KMS-11 (cell line): Measurements from ENCODE around the gene STUM.

Source experiments
- H2AFZ ChIP-seq: fragments of 200-600 bp; sonication (generic); 2 replicates; pipeline ENCODE4 v1.6.1; 2016; ENCODE audit warnings: antibody characterized with exemption, mixed run types, low read depth
- H3K27ac ChIP-seq: fragments of 200-600 bp; sonication (generic); 2 replicates; pipeline ENCODE4 v1.6.1; 2016; ENCODE audit warnings: mild to moderate bottlenecking, mixed run types
- H3K27me3 ChIP-seq: fragments of 200-600 bp; sonication (generic); 2 replicates; pipeline ENCODE4 v1.6.1; 2017; ENCODE audit warnings: mild to moderate bottlenecking, low read depth, mixed run types, moderate library complexity; ENCODE audit not compliant: insufficient read depth
- H3K36me3 ChIP-seq: fragments of 200-600 bp; sonication (generic); 2 replicates; pipeline ENCODE4 v1.6.1; 2017; ENCODE audit warnings: mild to moderate bottlenecking, mixed run types; ENCODE audit not compliant: insufficient read depth
- H3K4me1 ChIP-seq: fragments of 200-600 bp; sonication (generic); 2 replicates; pipeline ENCODE4 v1.6.1; 2016; ENCODE audit warnings: mild to moderate bottlenecking, low read depth, mixed run types; ENCODE audit not compliant: poor library complexity, severe bottlenecking
- H3K4me2 ChIP-seq: fragments of 200-600 bp; sonication (generic); 2 replicates; pipeline ENCODE4 v1.7.0; 2016; ENCODE audit warnings: mild to moderate bottlenecking, mixed run types
- H3K4me3 ChIP-seq: fragments of 200-600 bp; sonication (generic); IDR thresholded peaks from 2 replicates; pipeline ENCODE4 v1.6.1; 2017; ENCODE audit warnings: low read depth, low read length, mixed read lengths; ENCODE audit not compliant: insufficient read depth
- H3K79me2 ChIP-seq: fragments of 200-600 bp; sonication (generic); 2 replicates; pipeline ENCODE4 v1.6.1; 2016; ENCODE audit warnings: low read depth, mixed run types; ENCODE audit not compliant: insufficient read depth
- H3K9ac ChIP-seq: fragments of 200-600 bp; sonication (generic); 2 replicates; pipeline ENCODE4 v1.6.1; 2016; ENCODE audit warnings: mild to moderate bottlenecking, mixed run types
- H4K20me1 ChIP-seq: fragments of 200-600 bp; sonication (generic); 2 replicates; pipeline ENCODE4 v1.6.1; 2016; ENCODE audit warnings: mild to moderate bottlenecking, mixed run types; ENCODE audit not compliant: insufficient read depth
- CTCF ChIP-seq: fragments of 200-600 bp; sonication (generic); conservative IDR thresholded peaks from 2 replicates; pipeline ENCODE4 v1.6.1; 2017; ENCODE audit warnings: low read depth, mild to moderate bottlenecking, antibody characterized with exemption, low read length, moderate library complexity, mixed read lengths

Gene STUM

GRCh38 chr1:226601456-226601855 is 52.9 kb downstream of the STUM start:
- no peak for TF ChIP-seq CTCF
- H3K4me1 ChIP-seq = no peaks in the 10 kb centered on the region
- H4K20me1 ChIP-seq = no peaks in the 10 kb centered on the region
- no peaks in the 10 kb centered on the region for H3K36me3 ChIP-seq
- H3K4me2 ChIP-seq = no peak overlapping the region
- H3K4me3 ChIP-seq = no peak overlapping the region
- no peak overlapping the region for H3K9ac ChIP-seq
- H2AFZ ChIP-seq = no peak overlapping the region
- H3K79me2 ChIP-seq = no peaks in the 10 kb centered on the region
- H3K27ac ChIP-seq = no peak overlapping the region
- no peaks in the 10 kb centered on the region for H3K27me3 ChIP-seq

- Histone ChIP-seq H3K4me2 (no peak overlapping the region), H3K27me3 (no peaks in the 10 kb centered on the region), H3K79me2 (no peaks in the 10 kb centered on the region), H3K36me3 (no peaks in the 10 kb centered on the region), H4K20me1 (no peaks in the 10 kb centered on the region), H3K4me3 (no peak overlapping the region), H3K27ac (no peak overlapping the region), H3K4me1 (no peaks in the 10 kb centered on the region), H2AFZ (no peak overlapping the region), H3K9ac (no peak overlapping the region)
- TF ChIP-seq CTCF = no peak
Observed at GRCh38 chr1:226602186-226603021, 53.8 kb downstream of the STUM start.

- H3K27me3 ChIP-seq = no peaks in the 10 kb centered on the region
Observed at GRCh38 chr1:226603022-226603857, 54.7 kb downstream of the STUM start.

More at GRCh38 chr1:226603022-226603857, 54.7 kb downstream of the STUM start:
- TF ChIP-seq CTCF = no peak
- Histone ChIP-seq H3K4me1 (no peaks in the 10 kb centered on the region), H3K4me3 (no peak overlapping the region), H3K36me3 (no peaks in the 10 kb centered on the region), H2AFZ (no peak overlapping the region), H3K9ac (no peak overlapping the region), H3K79me2 (no peaks in the 10 kb centered on the region), H3K4me2 (no peak overlapping the region), H3K27ac (no peak overlapping the region), H4K20me1 (no peaks in the 10 kb centered on the region)
